Activated CD4-positive, alpha-beta memory T cell treated with anti-CD3 and anti-CD28 coated beads, Interleukin-2, amount 10 ng/mL, durations not matched to agents 7 days and 5 days (primary cell): ENCODE measurements around the gene RPLP2. TPM values are rescaled to one million over a fixed set of nuclear protein-coding genes. Genes with fewer than 3 reads are reported as not detected.

Source experiments
- CTCF ChIA-PET: fragments of 350-600 bp; sonication (Branson Sonifier 250); formaldehyde crosslinking; loops from one replicate; lab custom pipeline; 2021; ENCODE audit warnings: antibody characterized with exemption, inconsistent platforms; lab: Charles Lee
- POLR2A ChIA-PET: fragments of 350-600 bp; sonication (Branson Sonifier 250); formaldehyde crosslinking; loops from one replicate; lab custom pipeline; 2021; ENCODE audit warnings: antibody characterized with exemption; lab: Charles Lee
- DNase-seq: peaks from one replicate; pipeline ENCODE4 v3.0.0-alpha.2; 2020
- H3K27ac Mint-ChIP-seq: one replicate; pipeline ENCODE4 v1.8.0; 2021; ENCODE audit warnings: mild to moderate bottlenecking, mixed read lengths
- H3K27me3 Mint-ChIP-seq: one replicate; pipeline ENCODE4 v1.8.0; 2021; ENCODE audit warnings: mixed read lengths
- H3K36me3 Mint-ChIP-seq: one replicate; pipeline ENCODE4 v1.8.0; 2021; ENCODE audit warnings: low read depth, mixed read lengths
- H3K4me1 Mint-ChIP-seq: one replicate; pipeline ENCODE4 v1.8.0; 2021; ENCODE audit warnings: mixed read lengths
- H3K4me3 Mint-ChIP-seq: one replicate; pipeline ENCODE4 v1.8.0; 2021; ENCODE audit warnings: mild to moderate bottlenecking, mixed read lengths
- H3K9me3 Mint-ChIP-seq: one replicate; pipeline ENCODE4 v1.8.0; 2021; ENCODE audit warnings: mixed read lengths
- total RNA-seq, 2 experiments: library from RNA; stranded (reverse); gene quantifications; one replicate each; pipeline ENCODE4 v1.2.3, GENCODE V29; 2021

RPLP2 gene
- total RNA-seq, 2 experiments from 2014 or later = 2,077 to 2,079 TPM

- Mint-ChIP-seq H3K4me3 (peak within 1 kb of the TSS; percentile 52), H3K27ac (no peak within 1 kb of the TSS), H3K36me3 (peaks cover 8% of the 10 kb centered on the region), H3K9me3 (no peaks in the 10 kb centered on the region), H3K27me3 (no peaks in the 10 kb centered on the region), H3K4me1 (peaks cover 26% of the 10 kb centered on the region)
- DNase-seq = peak; percentile 68
- CTCF ChIA-PET = interaction anchor here (0.6 kb wide), 1 partner anchor 19 kb away, joined by 3 read pairs; no protein-coding TSS in a partner anchor
- POLR2A ChIA-PET = interaction anchor here (0.6 to 2.0 kb wide), 5 partner anchors 11 to 214 kb away, joined by 3 to 5 read pairs (median 3); partner anchors contain the start of genes PHRF1 and RPLP2
Observed at GRCh38 chr11:789943-790342, 19.8 kb upstream of the RPLP2 start, which contains the start of gene CEND1. Gene CEND1, minus strand, starts transcription at chr11:790090. Its CDS starts 1,514 bp downstream, at chr11:788576.

GRCh38 chr11:790721-791564, 18.8 kb upstream of the RPLP2 start:
- no peak overlapping the region for H3K27ac Mint-ChIP-seq
- H3K9me3 Mint-ChIP-seq = no peaks in the 10 kb centered on the region
- H3K36me3 Mint-ChIP-seq = peaks cover 9% of the 10 kb centered on the region
- peaks cover 32% of the 10 kb centered on the region for H3K4me1 Mint-ChIP-seq
- no peaks in the 10 kb centered on the region for H3K27me3 Mint-ChIP-seq
- CTCF ChIA-PET = no interaction called here
- no peak overlapping the region for H3K4me3 Mint-ChIP-seq
- POLR2A ChIA-PET = interaction anchor here (0.9 to 2.0 kb wide), 3 partner anchors 13 to 18 kb away, joined by 3 to 5 read pairs (median 5); partner anchors contain the start of genes GATD1 and RPLP2
- no peak for DNase-seq

DNA sequence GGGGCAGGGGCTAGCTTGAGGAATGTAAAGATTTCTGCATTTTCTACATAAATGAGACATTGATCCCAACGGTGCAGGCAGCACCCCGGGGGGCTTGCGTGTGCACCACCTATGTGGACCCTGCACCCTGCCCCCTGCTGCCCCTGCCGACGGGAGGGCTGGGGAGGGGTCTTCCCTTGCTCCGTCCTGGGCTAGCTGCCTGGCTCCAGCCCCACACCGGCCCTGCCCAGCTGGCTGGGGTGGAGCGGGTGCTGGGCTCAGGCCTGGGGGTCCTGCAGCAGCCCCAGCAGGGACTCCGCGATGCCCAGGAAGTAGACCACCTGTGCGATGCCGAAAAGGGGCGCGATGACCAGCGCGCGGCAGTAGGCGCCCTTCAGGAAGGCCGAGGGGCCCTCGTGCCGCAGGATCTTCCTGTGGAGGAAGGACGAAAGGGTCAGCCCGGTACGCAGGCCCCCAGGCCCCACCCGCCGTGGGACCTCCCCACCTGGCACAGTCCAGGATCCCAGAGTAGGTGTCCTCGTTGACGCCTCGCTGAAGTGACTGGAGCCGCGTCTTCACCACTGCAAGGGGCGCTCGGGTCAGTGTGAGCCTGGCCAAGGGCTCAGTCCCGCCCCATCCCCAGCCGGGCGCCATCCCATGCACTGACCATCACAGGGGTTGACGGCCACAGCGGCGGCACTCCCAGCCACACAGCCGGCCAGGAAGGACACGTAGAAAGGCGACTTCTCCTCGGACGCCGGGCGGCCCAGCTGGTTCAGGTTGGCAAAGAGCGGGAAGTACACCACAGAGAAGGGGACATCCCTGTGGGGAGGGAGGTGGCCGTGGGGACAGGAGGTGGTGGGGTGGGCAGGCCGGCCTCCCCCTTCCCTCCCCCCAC, 17.9 kb upstream of the RPLP2 start:
- POLR2A ChIA-PET = interaction anchor here (0.9 to 1.1 kb wide), 2 partner anchors 14 to 17 kb away, joined by 3 to 5 read pairs; partner anchors contain the start of genes GATD1 and RPLP2

GRCh38 chr11:792535-792821, 17.3 kb upstream of the RPLP2 start:
- Mint-ChIP-seq H3K27me3 (no peaks in the 10 kb centered on the region), H3K4me1 (peaks cover 42% of the 10 kb centered on the region), H3K36me3 (peaks cover 11% of the 10 kb centered on the region), H3K27ac (no peak overlapping the region), H3K9me3 (no peaks in the 10 kb centered on the region), H3K4me3 (no peak overlapping the region)
- CTCF ChIA-PET = no interaction called here
- POLR2A ChIA-PET = no interaction called here
- DNase-seq = no peak

More for the DNA sequence above, 17.9 kb upstream of the RPLP2 start:
- Mint-ChIP-seq H3K9me3 (no peaks in the 10 kb centered on the region), H3K4me3 (no peak overlapping the region), H3K27ac (no peak overlapping the region), H3K27me3 (no peaks in the 10 kb centered on the region), H3K4me1 (peaks cover 37% of the 10 kb centered on the region), H3K36me3 (peaks cover 11% of the 10 kb centered on the region)
- DNase-seq = no peak
- CTCF ChIA-PET = no interaction called here

GRCh38 chr11:792873-793272, 16.9 kb upstream of the RPLP2 start:
- no peak overlapping the region for H3K27ac Mint-ChIP-seq

DNA sequence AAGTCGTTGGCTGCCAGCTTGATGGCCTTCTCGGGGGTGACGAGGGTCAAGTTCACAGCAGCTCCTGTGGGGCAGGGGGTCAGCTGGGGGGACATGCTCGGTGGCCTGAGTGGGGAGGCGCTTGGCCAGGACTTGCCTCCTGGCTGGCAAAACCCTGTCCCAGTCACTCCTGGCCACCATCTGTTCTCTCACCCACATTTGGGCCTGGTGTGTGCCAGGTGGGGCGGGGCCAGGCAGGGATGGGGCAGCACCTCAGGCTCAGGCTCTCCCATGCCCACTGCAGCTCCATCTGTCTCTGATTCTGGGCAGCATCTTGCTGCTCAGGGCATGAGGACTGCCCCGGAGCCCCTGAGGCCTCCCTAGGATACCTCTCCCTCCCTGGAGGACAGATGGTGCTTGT, 16.2 kb upstream of the RPLP2 start:
- DNase-seq = no peak
- H3K27me3 Mint-ChIP-seq = no peaks in the 10 kb centered on the region
- CTCF ChIA-PET = no interaction called here
- H3K9me3 Mint-ChIP-seq = no peaks in the 10 kb centered on the region
- H3K4me3 Mint-ChIP-seq = peak overlapping the region; percentile 54
- POLR2A ChIA-PET = interaction anchor here (0.7 to 1.1 kb wide), 4 partner anchors 11 to 26 kb away, joined by 3 read pairs; partner anchors contain the start of genes PIDD1 and PNPLA2
- H3K36me3 Mint-ChIP-seq = peaks cover 11% of the 10 kb centered on the region
- H3K27ac Mint-ChIP-seq = no peak overlapping the region
- peaks cover 42% of the 10 kb centered on the region for H3K4me1 Mint-ChIP-seq

More at GRCh38 chr11:792873-793272, 16.9 kb upstream of the RPLP2 start:
- peaks cover 11% of the 10 kb centered on the region for H3K36me3 Mint-ChIP-seq
- CTCF ChIA-PET = no interaction called here
- DNase-seq = no peak
- no peaks in the 10 kb centered on the region for H3K9me3 Mint-ChIP-seq
- POLR2A ChIA-PET = interaction anchor here (1.1 kb wide), 1 partner anchor 26 kb away, joined by 3 read pairs; the partner anchor contains the start of gene PNPLA2
- H3K27me3 Mint-ChIP-seq = no peaks in the 10 kb centered on the region
- H3K4me1 Mint-ChIP-seq = peaks cover 41% of the 10 kb centered on the region
- no peak overlapping the region for H3K4me3 Mint-ChIP-seq

- H3K27ac Mint-ChIP-seq = no peak overlapping the region
- H3K9me3 Mint-ChIP-seq = no peaks in the 10 kb centered on the region
- H3K27me3 Mint-ChIP-seq = no peaks in the 10 kb centered on the region
- no peak for DNase-seq
- ChIA-PET POLR2A (interaction anchor here (0.7 to 3.9 kb wide), 5 partner anchors 11 to 25 kb away, joined by 3 to 23 read pairs (median 3); partner anchors contain the start of genes PIDD1, PNPLA2 and RPLP2), CTCF (no interaction called here)
- peaks cover 40% of the 10 kb centered on the region for H3K4me1 Mint-ChIP-seq
- peaks cover 14% of the 10 kb centered on the region for H3K36me3 Mint-ChIP-seq
- peak overlapping the region; percentile 54 for H3K4me3 Mint-ChIP-seq
Observed at GRCh38 chr11:794013-794765, 15.6 kb upstream of the RPLP2 start.

GRCh38 chr11:794766-795633, 14.8 kb upstream of the RPLP2 start:
- POLR2A ChIA-PET = interaction anchor here (0.6 to 3.9 kb wide), 6 partner anchors 9 to 219 kb away, joined by 3 to 35 read pairs (median 12); partner anchors contain the start of genes GATD1, PHRF1, PIDD1 and RPLP2

GRCh38 chr11:795634-796564, 13.9 kb upstream of the RPLP2 start:
- DNase-seq = peak; percentile 87
- no peaks in the 10 kb centered on the region for H3K27me3 Mint-ChIP-seq
- H3K4me1 Mint-ChIP-seq = peaks cover 30% of the 10 kb centered on the region
- H3K9me3 Mint-ChIP-seq = no peaks in the 10 kb centered on the region
- POLR2A ChIA-PET = interaction anchor here (0.6 to 3.9 kb wide), 11 partner anchors 8 to 220 kb away, joined by 3 to 35 read pairs (median 4); partner anchors contain the start of genes GATD1, PHRF1, PIDD1 and PNPLA2
- CTCF ChIA-PET = no interaction called here
- peak overlapping the region; percentile 93 for H3K4me3 Mint-ChIP-seq
- H3K36me3 Mint-ChIP-seq = peaks cover 17% of the 10 kb centered on the region
- peak overlapping the region; percentile 89 for H3K27ac Mint-ChIP-seq

More at GRCh38 chr11:794766-795633, 14.8 kb upstream of the RPLP2 start:
- no peaks in the 10 kb centered on the region for H3K27me3 Mint-ChIP-seq
- DNase-seq = no peak
- no peaks in the 10 kb centered on the region for H3K9me3 Mint-ChIP-seq
- peaks cover 14% of the 10 kb centered on the region for H3K36me3 Mint-ChIP-seq
- H3K4me3 Mint-ChIP-seq = peak overlapping the region; percentile 93
- peak overlapping the region; percentile 16 for H3K27ac Mint-ChIP-seq
- CTCF ChIA-PET = no interaction called here
- peaks cover 35% of the 10 kb centered on the region for H3K4me1 Mint-ChIP-seq

GRCh38 chr11:796565-797295, 13.0 kb upstream of the RPLP2 start:
- peak overlapping the region; percentile 89 for H3K27ac Mint-ChIP-seq
- ChIA-PET POLR2A (interaction anchor here (0.8 to 3.9 kb wide), 10 partner anchors 9 to 221 kb away, joined by 3 to 35 read pairs (median 4); partner anchors contain the start of genes GATD1, PHRF1, PIDD1 and PNPLA2), CTCF (no interaction called here)
- peaks cover 19% of the 10 kb centered on the region for H3K36me3 Mint-ChIP-seq
- no peaks in the 10 kb centered on the region for H3K27me3 Mint-ChIP-seq
- H3K4me3 Mint-ChIP-seq = peak overlapping the region; percentile 93
- no peaks in the 10 kb centered on the region for H3K9me3 Mint-ChIP-seq
- peaks cover 32% of the 10 kb centered on the region for H3K4me1 Mint-ChIP-seq
- no peak for DNase-seq
